HG03432 (cell line): Measurements from ENCODE around the gene RAB11FIP5.
"Not testable (repeated sequence)": the region's sequence is repeated elsewhere in the genome, so short reads cannot be mapped to it uniquely, and the experiment has no call there.

Source experiments
- ATAC-seq: cut with Tn5 transposase; IDR thresholded peaks from one replicate; pipeline ENCODE4 v1.9.1; 2021; ENCODE audit warnings: mild to moderate bottlenecking, moderate library complexity; ENCODE audit not compliant: unreplicated experiment

The RAB11FIP5 gene

DNA sequence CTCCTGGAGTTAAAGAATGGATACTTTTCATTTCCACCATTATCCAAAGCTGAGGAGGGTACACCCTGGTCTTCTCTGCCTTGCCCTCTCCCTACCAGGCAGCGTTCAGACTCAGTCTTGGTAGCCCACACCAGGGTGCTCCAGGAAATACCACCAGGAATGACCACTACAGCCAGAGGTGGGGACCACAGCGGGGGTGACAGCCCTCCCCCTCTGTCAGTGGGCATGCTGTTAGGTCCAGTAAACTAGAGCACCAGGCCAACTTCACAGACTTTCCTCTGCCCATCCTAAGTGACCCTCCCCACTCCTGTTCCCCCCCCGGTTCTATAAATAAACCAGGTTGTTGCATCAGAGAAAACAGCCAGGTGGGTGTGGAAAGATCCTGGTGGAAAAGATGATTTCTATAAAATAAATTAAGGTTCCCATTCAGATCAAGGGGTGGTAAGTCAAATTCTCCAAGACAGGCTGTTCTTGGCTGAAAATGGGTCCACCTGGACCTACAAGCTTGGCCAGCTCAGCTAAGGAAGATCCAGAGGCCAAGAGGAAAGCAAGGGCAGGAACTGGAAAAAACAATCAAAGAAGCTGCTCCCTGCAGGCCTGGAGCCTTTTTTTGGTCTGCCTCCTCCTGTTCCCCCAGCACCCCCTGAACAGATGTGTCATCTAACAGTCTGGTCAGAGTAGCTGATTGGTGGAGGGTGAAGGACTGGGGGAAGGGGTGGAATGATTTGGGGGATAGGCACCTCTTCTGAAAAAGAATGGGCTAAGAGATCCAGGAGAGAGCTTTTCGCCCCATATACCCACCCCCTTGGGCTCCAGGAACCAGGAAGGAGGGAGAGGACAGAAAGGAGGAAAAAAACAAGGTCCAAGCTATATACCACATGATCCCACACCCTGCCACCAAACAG, 2.3 kb downstream of the RAB11FIP5 start:
- no peak for ATAC-seq

DNA sequence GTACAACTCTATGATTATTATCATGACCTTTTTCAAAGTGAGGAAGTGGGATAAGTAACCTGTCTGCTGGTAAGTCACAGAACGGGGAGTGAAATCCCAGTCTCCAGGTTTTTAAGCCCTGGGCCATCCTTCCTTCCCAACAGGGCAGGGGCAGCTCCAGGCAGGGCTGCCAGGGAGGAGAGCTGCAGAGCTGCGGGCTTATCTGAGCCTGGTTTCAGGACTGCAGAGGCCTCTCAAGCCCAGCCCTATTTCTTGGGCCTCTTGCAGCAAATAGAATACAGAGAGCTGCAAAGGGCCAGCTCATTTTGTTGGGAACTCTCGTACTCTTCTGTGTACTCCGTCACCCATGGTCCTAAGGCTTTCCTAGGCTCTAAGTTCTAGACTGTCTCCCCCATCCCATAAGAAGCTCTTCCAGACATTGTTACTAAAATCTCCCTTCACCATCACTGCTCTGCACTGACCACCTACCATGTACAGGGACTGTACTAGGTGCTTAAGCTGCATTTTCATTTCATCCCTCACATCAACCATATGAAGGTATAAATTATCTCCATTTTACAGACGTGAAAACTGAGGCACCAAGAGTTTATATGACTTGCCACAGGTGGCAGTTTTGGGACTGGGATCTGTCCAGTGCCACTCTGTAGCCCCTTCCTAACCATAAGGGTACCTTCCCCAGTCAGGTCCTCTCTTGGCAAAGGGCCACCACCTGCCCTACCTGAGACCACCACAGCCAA, 3.1 kb downstream of the RAB11FIP5 start:
- no peak for ATAC-seq

DNA sequence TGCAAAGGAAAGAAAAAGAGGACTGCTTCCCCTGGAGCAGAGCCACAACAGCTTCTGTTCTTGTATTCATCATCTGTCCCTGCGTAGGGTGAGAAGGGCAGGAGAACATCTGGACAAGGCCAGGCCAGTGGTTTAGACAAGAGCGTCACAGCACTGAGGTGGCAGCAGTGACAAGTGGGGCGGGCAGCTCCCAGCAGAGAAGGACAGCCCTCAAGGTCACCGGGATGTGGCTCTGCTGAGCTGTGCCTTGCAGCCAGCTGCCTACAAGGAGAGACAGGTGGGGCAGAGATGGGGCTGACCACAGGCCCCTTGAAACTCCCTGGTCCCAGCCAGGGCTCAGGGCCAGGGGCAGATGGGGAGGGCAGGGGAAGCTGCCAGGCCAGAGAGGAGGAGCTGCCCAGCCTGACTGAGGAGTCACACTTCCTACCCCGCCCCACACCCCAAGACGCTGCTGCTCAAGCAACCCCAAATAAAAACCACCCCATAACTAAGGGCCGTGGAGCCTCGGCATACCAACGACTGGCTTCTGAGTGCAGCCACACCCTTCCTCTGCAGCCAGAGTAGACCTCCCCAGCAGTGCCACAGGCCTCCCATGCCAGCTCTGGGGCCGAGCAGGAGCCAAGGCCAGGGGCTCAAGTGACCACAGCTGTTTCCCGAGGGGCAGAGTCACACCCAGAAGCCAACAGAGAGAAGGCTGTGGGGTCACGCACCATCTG, 5.4 kb downstream of the RAB11FIP5 start:
- no peak for ATAC-seq

DNA sequence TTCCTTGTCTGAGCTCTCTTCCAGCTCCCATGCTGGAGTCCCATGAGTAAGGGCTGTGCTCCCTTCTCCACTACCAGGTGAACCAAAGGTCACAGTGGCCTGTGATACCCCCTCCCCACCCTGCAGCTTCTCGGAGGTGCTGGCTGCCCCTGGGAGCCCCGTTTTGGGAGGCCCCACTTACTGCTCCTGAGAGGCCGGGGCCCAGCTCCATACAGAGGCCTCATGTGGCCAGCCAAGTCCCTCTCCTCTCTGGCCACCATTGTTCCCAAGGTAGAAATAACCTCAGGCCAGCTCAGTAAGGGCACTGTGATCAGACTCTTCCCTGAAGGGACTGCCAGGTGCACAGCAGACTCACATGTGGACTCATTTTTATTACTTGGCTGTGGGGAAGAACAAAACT, 6.0 kb downstream of the RAB11FIP5 start:
- ATAC-seq: no peak

DNA sequence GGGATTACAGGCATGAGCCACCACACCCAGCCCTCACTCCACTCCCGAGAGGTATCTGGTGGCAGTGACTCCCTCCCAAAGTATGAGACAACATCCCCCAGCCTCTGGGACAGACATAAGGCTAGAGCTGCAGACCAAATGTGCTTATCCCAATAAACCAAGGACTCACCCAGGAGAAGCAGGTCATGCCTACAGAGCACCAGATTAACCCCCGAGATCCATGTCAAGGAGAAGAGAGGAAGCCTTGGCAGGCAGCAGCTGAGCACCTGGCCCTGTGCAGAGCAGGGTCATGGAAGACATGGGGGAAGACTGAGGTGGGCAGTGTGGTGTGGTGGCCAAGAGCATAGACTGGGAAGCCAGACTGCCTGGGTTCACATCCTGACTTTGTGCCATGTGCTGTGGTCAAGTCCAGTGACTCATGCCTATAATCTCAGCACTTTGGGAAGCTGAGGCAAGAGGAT, 7.2 kb downstream of the RAB11FIP5 start:
- no peak for ATAC-seq

DNA sequence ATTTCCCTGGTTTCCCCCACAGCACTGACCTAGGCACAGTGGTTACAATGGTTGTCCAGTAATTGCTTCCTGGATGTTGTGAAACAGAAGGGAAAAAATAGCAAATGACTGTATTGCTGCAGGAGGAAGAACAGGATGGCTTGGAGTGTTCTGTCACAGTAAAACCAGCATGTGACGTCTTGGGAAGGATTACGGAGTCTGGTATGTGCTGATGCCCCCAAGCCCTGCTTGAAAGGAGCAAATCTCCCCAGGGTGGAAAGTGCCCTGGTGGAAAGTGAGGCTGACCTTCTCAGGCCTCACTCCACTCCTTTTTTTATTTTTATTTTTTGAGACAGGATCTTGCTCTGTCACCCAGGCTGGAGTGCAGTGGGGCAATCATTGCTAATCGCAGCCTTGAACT, 7.8 kb downstream of the RAB11FIP5 start:
- no peak for ATAC-seq

DNA sequence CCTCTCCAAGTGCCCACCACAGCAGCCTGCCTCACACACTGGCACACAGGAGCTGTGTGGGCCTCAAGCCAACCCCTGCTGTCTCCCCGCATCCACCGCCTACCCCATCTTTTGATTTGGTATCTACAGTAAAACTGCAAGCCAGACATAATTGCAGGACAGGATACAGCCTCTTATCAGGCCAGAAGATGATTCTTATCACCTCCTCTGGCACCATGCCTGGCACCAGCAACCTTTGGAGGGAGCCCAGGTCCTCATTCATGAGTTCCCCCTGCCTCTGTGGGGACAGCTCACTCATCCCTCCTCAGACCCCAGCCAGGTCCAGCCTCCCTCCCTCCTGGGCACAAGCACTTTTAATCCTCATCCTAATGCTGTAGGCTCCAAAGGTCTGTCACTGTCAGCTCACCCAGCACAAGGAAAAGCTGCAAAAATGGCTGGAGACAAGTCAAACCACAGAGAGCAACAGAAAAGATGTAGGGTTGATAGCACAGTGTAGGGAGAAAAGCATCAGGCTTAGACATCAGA, 9.7 kb downstream of the RAB11FIP5 start:
- no peak for ATAC-seq

DNA sequence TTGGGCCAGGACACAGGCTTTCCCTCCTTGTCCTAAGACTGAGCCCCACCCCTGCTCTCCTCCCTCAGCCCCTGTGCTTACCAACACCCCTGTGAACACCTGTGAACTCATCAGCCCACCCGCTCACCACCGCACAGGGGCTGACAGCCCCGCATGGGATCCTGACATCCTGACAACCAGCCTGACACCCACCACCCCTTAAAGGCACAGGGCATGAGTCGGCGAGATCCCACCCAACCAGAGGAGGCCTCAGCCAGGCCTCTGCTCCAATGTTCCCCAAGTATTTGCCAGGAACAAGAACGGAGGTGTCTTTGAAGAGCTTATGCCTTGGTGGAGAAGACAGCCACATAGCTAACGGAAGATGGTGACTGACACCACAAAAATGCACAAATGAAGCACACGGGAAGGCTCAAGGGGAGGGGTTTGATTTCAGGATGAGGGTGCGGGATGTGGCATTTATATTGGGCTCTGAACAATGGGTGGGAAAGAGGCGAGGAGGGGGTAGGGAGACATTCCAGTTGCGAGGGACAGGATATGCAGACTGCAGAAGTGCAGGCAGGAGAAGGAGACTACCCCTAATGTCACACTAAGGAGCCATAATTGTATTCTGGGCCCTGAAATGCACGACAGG, 11.0 kb downstream of the RAB11FIP5 start:
- ATAC-seq: no peak

DNA sequence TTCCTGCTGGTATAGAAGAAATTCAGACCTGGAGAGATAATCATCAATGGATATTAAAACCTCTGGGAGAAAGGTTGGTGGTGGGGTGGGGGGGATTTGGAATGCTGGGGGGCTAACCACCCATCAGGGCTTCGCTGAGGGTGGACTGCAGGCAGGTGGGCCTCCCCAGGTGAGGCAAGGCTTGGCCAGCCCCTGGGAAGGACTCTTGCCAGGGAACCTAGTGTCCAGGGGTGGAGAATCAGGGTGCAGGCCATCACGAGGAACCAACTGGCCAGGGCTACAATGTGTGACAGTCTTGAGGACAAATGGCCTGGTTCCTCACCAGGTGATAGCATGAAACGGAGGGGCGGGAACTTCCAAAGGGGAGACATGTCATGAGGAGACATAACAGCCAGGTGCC, 11.8 kb downstream of the RAB11FIP5 start:
- ATAC-seq: no peak

DNA sequence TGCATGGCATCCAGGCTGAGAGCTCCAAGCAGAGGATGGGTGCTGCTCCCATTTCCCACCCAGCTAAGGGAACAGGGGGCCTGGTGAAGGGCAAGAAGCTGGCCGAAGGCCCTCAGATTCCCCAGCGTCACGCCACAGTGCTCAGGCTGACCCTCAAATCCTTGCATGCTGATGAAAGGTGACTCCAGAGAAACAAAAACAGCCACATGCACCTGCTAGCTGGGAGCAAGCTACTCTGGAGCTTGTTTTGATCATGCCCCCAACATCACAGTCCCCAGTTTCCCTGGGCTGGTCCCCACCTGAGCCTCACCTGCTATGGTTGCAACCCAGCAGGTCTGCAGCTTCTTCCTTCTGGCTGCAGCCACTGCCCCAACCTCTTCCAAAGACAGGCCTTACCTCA, 13.3 kb downstream of the RAB11FIP5 start:
- ATAC-seq: no peak

DNA sequence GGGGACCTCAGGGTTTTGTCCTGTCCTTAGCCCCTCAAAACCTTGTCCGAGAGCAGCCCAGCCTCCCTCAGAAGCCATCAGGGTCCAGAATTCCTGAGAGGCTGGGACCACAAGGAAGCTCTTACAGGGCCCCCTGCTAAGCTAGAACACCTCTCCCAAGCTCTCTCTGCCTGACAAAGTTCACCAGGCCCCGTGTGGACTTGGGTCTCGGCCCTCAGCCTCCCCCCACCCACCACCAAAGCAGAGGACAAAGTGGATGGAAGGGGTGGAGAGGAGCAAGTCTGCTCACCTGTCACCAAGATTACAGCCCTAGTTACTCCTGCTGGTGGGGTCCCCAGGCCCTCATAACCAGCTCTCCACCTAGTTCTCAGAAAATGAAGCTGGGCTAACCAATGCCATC, 16.8 kb downstream of the RAB11FIP5 start:
- no peak for ATAC-seq

DNA sequence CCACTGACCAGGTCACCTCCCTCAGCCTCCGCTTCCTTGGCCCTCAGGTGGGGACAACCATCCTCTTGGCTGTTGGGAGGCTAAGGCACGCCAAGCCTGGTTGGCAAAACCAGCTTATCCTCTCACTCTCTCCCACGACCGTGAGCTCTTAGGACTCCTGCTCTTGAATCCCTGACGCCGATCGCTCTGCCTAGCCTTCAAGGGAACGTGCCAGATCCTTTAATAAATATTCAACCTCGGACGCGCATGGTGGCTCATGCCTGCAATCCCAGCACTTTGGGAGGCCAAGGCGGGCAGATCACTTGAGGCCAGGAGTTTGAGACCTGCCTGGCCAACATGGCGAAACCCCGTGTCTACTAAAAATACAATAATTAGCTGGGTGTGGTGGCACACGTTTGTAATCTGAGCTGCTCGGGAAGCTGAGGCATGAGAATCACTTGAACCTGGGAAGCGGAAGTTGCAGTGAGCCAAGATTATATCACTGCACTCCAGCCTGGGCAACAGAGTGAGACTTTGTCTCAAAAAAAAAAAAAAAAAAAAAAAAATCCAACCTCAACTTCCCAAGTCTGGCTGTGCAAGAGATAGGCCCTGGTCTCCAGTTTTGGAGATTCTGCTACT, 19.0 kb downstream of the RAB11FIP5 start:
- not testable (repeated sequence) for ATAC-seq

DNA sequence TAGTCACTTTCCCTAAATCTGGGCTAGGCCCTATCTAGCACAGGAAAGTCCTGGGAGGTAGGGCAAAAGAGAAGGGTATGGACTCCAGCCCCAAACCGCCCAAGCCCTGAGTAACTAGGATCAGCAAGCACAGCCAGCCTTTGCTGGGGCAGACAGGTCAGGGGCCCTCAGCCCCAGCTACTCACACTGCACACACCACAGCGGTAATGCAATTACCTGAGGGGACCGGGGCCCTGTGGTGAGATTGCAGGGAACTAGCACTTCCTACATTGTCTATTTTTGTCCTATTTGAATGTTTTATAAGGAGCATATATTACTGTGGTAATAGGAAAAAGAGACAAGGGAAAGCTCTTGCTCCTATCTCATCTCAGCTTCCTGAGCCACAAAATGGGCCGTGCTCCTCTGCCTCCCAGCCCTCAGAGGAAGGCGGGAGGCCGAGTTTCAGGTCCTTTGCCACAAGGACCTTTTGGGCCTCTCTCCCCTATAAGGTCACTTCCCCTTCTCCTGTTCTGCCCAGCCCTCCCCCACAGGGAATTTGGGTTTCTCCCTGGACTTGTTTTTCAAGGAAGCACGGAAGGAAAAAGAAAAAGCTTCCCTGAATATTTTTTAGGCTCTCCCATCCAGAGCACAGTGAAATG, 20.5 kb downstream of the RAB11FIP5 start:
- ATAC-seq: no peak

DNA sequence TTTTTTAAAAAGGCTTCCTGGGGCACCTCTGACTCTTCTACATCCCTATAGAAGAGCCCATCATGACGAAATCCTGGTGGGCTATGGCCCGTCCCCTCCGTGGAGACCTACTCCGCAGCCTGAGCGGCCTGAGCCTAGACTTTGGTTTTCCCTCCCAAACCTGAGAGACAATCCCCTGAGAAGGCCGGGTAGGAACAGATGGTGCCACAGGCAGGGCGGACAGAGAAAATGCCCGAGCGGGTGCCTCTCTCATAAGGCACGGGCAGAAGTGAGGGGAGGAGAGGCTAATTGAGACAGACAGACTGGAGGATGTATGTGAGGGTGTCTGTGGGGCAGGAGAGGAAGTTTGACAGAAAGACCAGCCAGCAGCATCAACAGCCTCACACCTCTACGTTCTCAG, 21.1 kb downstream of the RAB11FIP5 start:
- ATAC-seq: no peak

DNA sequence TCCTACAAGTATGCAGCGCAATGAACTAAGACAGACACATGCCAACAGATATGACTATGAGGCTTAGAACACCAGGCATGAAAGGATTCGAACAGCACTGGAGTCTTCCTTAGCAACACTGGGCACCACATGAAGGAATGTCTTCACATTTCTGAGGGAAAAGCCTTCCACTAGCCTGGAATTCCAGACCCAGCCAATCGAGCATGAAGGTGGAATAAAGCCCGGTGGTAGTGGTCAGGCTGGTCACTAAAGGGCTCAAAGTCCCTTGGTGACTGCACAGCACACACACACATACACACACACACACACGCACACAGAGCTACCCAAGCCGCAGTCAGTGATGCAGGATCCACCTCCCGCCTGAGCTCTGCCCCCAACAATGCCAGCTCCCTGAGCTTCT, 21.6 kb downstream of the RAB11FIP5 start:
- ATAC-seq: no peak

DNA sequence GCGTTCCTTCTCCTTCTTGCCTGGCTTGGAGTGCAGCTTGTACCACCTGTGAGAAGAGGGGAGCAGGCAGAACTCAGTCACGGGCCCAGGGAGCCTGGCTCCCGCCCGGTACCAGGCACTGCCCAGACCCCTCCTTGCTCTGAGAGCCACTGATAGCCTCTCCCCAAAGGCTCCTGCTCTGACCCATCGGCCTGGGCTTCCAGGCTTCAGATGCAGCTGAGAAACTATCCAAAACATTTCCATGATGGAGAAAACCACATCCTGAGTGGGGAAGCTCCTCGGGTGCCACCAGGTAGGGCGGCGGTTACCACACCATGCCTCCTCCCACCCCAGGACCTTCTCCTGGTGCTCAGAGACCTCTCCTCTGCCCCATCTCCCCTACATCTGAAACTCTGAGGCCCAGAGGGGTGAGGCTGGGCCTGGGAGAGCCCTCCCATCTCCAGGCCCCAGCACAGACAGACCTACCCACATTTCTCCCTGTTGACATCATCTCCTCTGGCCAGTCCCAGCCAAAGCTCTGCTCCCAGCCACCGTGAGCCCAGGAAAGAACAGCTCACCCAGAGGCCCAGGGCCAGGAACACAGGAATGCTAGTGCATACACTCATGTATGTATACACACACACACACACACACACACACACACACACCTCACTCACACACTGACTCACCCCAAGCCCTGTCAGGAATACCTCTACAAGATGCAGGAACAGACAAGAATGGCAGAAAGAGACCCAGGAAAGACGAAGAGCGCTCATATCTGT, 23.3 kb downstream of the RAB11FIP5 start:
- ATAC-seq: no peak

DNA sequence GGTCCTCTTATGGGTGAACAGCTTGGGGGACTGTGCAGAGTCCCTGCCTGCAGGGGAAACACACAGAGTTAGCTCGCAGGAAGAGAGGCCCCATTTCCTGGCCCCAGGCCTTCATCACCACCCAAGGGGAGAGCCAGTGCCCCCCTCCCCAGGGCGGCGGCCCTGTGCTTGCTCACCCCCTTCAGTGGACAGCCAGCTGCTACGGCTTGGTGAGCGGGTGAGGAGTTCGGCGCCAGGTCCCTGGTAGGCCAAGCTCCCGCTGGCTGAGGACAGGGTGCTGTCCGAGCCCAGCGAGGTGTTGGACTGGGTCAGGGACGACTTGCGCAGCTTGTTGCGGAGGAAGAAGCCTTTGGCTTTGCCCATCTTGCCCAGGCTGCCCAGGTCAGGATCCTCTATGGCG, 24.0 kb downstream of the RAB11FIP5 start:
- no peak for ATAC-seq

DNA sequence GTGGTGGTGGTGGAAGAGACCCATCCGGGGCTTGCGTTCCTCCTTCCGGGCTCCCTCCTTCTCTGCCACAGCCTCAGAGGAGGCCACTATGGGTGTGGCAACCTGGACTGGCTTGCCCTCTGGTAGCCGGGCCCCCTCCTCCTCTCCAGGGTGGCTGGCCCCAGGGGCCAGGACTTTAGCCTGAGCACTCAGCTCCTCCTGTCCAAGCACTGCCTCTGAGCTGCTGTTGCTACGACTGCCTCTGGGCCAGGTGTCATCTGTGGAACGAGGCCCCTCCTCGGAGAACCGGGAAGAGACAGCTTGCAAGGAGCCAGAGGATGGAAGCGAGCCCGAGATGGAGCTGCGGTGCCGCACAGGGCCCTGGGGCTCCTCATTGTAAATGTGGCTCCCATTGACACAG, 24.5 kb downstream of the RAB11FIP5 start:
- no peak for ATAC-seq

DNA sequence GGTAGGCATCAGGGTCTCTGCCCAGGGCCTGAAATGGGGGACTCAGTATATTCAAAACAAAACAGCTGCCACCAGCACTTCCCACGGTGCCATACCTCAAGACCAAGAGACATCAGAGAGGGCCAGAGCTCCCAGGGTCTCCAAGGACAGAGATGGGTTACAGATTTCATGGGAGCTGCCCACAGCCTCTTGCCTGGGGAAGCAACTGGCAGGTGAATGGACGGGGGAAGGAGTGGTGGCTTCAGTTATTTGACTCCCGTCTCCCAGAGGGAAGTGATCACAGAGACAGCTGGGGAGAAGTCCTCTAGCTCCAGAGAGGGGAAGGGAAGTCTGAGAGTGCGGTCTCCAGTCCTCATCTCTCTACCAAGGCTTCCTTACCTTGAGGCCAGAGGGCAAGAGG, 25.4 kb downstream of the RAB11FIP5 start:
- ATAC-seq: no peak
